HL-60 (cell line): ENCODE data around the gene TMEM183A.

ENCODE experiments used
- DNase-seq, 2 experiments: peaks; one replicate each; pipeline ENCODE4 v3.0.0-alpha.2; 2010 to 2020; ENCODE audit warnings: low read depth in 1 of 2, low spot score in 1 of 2
- H3K27ac ChIP-seq: fragments of 250-450 bp; sonication (Bioruptor Pico); replicated peaks from 2 replicates; pipeline ENCODE4 v1.5.1; 2020; ENCODE audit warnings: mild to moderate bottlenecking, moderate library complexity
- H3K27me3 ChIP-seq: fragments of 250-450 bp; sonication (Bioruptor Pico); 2 replicates; pipeline ENCODE4 v1.5.1; 2021; ENCODE audit warnings: mild to moderate bottlenecking, moderate library complexity; ENCODE audit not compliant: insufficient read depth, poor library complexity, severe bottlenecking
- H3K4me3 ChIP-seq: replicated peaks from 2 replicates; pipeline ENCODE4 v1.5.1; 2011; ENCODE audit warnings: mild to moderate bottlenecking, control low read depth, low read length; ENCODE audit not compliant: insufficient read depth
- CTCF ChIP-seq: IDR thresholded peaks from one replicate; pipeline ENCODE4 v1.5.1; 2011; ENCODE audit warnings: low read length, control low read depth, inconsistent platforms; ENCODE audit not compliant: insufficient read depth
- GABPA ChIP-seq: IDR thresholded peaks from 2 replicates; pipeline ENCODE4 v1.6.1; 2012; ENCODE audit warnings: low read depth
- POLR2AphosphoS5 ChIP-seq: IDR thresholded peaks from 2 replicates; pipeline ENCODE4 v1.6.1; 2012; ENCODE audit warnings: low read depth
- REST ChIP-seq: IDR thresholded peaks from 2 replicates; pipeline ENCODE4 v1.6.1; 2012; ENCODE audit warnings: low read depth; ENCODE audit not compliant: insufficient replicate concordance
- SPI1 ChIP-seq: IDR thresholded peaks from 2 replicates; pipeline ENCODE4 v1.6.1; 2012; ENCODE audit warnings: low read depth, mild to moderate bottlenecking, borderline replicate concordance

The TMEM183A gene

GRCh38 chr1:202961220-202961880, 45.8 kb upstream of the TMEM183A start:
- no peak for DNase-seq
- Histone ChIP-seq H3K4me3 (no peak overlapping the region), H3K27ac (no peak overlapping the region), H3K27me3 (no peaks in the 10 kb centered on the region)
- TF ChIP-seq POLR2AphosphoS5, result no peak
- no peak for TF ChIP-seq CTCF
- TF ChIP-seq SPI1, result no peak
- no peak for TF ChIP-seq REST
- TF ChIP-seq GABPA, result no peak

- H3K4me3 ChIP-seq, result no peak overlapping the region
- TF ChIP-seq REST (no peak), POLR2AphosphoS5 (no peak), CTCF (no peak), SPI1 (no peak), GABPA (no peak)
- H3K27me3 ChIP-seq, result no peaks in the 10 kb centered on the region
- no peak for DNase-seq
- H3K27ac ChIP-seq, result no peak overlapping the region
Measured at GRCh38 chr1:202964791-202965410, 42.3 kb upstream of the TMEM183A start.

GRCh38 chr1:202965422-202965821, 41.8 kb upstream of the TMEM183A start:
- Histone ChIP-seq H3K27ac (no peak overlapping the region), H3K4me3 (no peak overlapping the region), H3K27me3 (no peaks in the 10 kb centered on the region)
- no peak for DNase-seq
- TF ChIP-seq CTCF (no peak), REST (no peak)
